HCT116 (cell line): Measurements from ENCODE around the gene AUTS2. TPM values are rescaled to one million over a fixed set of nuclear protein-coding genes. Genes with fewer than 3 reads are reported as not detected.

ENCODE experiments used
- ATAC-seq: fragments of 200-7000 bp; cut with Tn5 transposase; 2 replicates; pipeline ENCODE4 v1.9.1; 2020; ENCODE audit warnings: mild to moderate bottlenecking, moderate library complexity
- BruUV-seq: library from RNA; stranded (reverse); fragments of 400-500 nt; replicated peaks from 2 replicates; lab custom pipeline; 2021; lab: Mats Ljungman, UMichigan
- CTCF ChIA-PET: fragments of 300-600 bp; sonication (Branson Sonifier 250); formaldehyde crosslinking; loops from one replicate; lab custom pipeline; 2021; ENCODE audit warnings: antibody characterized with exemption; lab: Charles Lee
- POLR2A ChIA-PET: fragments of 300-600, 350-600 bp; sonication (Branson Sonifier 250); formaldehyde crosslinking; loops from one replicate; lab custom pipeline; 2021; ENCODE audit warnings: antibody characterized with exemption; lab: Charles Lee
- RAD21 ChIA-PET, 2 experiments: fragments of 300-600 bp; sonication (Branson Sonifier 250); formaldehyde crosslinking; loops; one replicate each; lab custom pipeline; 2023; ENCODE audit warnings: low total read pairs in 2 of 2; ENCODE audit not compliant: uncharacterized antibody in 2 of 2, unreplicated experiment in 2 of 2, low non-redundant PET in 1 of 2; lab: Charles Lee
- DNase-seq: peaks from one replicate; pipeline ENCODE4 v3.0.0-alpha.2; 2010; ENCODE audit warnings: low read depth, low spot score
- H2AFZ ChIP-seq: fragments of 200-600 bp; shearing (Covaris generic), sonication (generic); 2 replicates; pipeline ENCODE4 v1.6.1; 2017; ENCODE audit warnings: low read depth, mixed run types, mixed read lengths, antibody characterized with exemption, low read length; ENCODE audit not compliant: poor library complexity, severe bottlenecking
- H3K27ac ChIP-seq: 2 replicates; pipeline ENCODE4 v1.5.1; 2012; ENCODE audit warnings: low read depth, low read length
- H3K27me3 ChIP-seq: fragments of 200-600 bp; sonication (generic); 2 replicates; pipeline ENCODE4 v1.6.1; 2016; ENCODE audit warnings: mixed run types, low read length, mixed read lengths; ENCODE audit not compliant: insufficient read depth
- H3K36me3 ChIP-seq, 2 experiments: fragments of 200-500 bp in 1 of 2; fragments of 200-600 bp in 1 of 2; sonication (Bioruptor generic) in 1 of 2; sonication (generic) in 1 of 2; 2 replicates each; pipeline versions ENCODE4 v1.5.1 to v1.6.1; 2014 to 2016; ENCODE audit warnings: low read length in 2 of 2, inconsistent platforms in 1 of 2, mixed read lengths in 1 of 2, mixed run types in 1 of 2; ENCODE audit not compliant: insufficient read depth in 2 of 2, control insufficient read depth in 1 of 2
- H3K4me1 ChIP-seq, 2 experiments: fragments of 200-600 bp in 1 of 2; sonication (generic) in 1 of 2; 2 replicates each; pipeline versions ENCODE4 v1.5.1 to v1.6.1; 2012 to 2017; ENCODE audit warnings: low read length in 2 of 2, inconsistent platforms in 1 of 2, mild to moderate bottlenecking in 1 of 2, mixed read lengths in 1 of 2, mixed run types in 1 of 2, moderate library complexity in 1 of 2; ENCODE audit not compliant: insufficient read depth in 2 of 2, control insufficient read depth in 1 of 2
- H3K4me2 ChIP-seq: fragments of 200-600 bp; sonication (generic); 2 replicates; pipeline ENCODE4 v1.6.1; 2017; ENCODE audit warnings: mixed run types, low read length, mixed read lengths
- H3K4me3 ChIP-seq, 2 experiments: fragments of 200-600 bp in 1 of 2; sonication (generic) in 1 of 2; replicated peaks in 1 of 2; 2 replicates each; pipeline ENCODE4 v1.5.1; 2011 to 2016; ENCODE audit warnings: low read length in 2 of 2, control low read depth in 1 of 2, low read depth in 1 of 2, mild to moderate bottlenecking in 1 of 2, mixed read lengths in 1 of 2, mixed run types in 1 of 2
- H3K79me2 ChIP-seq: fragments of 200-600 bp; sonication (generic); 2 replicates; pipeline ENCODE4 v1.6.1; 2017; ENCODE audit warnings: mild to moderate bottlenecking, mixed run types, low read length, moderate library complexity, mixed read lengths; ENCODE audit not compliant: insufficient read depth
- H3K9ac ChIP-seq: fragments of 200-600 bp; sonication (generic); 2 replicates; pipeline ENCODE4 v1.6.1; 2016; ENCODE audit warnings: low read length, mixed read lengths
- H3K9me2 ChIP-seq: fragments of 200-600 bp; sonication (generic), shearing (Covaris generic); 2 replicates; pipeline ENCODE4 v1.6.1; 2017; ENCODE audit warnings: mixed run types, mild to moderate bottlenecking, moderate library complexity; ENCODE audit not compliant: insufficient read depth
- H3K9me3 ChIP-seq, 2 experiments: fragments of 200-500 bp in 1 of 2; fragments of 200-600 bp in 1 of 2; sonication (Bioruptor generic) in 1 of 2; sonication (generic) in 1 of 2; 2 replicates each; pipeline ENCODE4 v1.6.1; 2014 to 2017; ENCODE audit warnings: low read length in 2 of 2, mixed read lengths in 2 of 2, inconsistent platforms in 1 of 2, low read depth in 1 of 2, mild to moderate bottlenecking in 1 of 2, mixed run types in 1 of 2, moderate library complexity in 1 of 2; ENCODE audit not compliant: control insufficient read depth in 1 of 2, insufficient read depth in 1 of 2
- H4K20me1 ChIP-seq: fragments of 200-600 bp; sonication (generic), shearing (Covaris generic); 2 replicates; pipeline ENCODE4 v1.6.1; 2017; ENCODE audit warnings: mixed run types, mild to moderate bottlenecking, moderate library complexity; ENCODE audit not compliant: insufficient read depth
- CEBPB ChIP-seq: IDR thresholded peaks from 2 replicates; pipeline ENCODE4 v1.6.1; 2012; ENCODE audit warnings: low read depth
- ELF1 ChIP-seq: IDR thresholded peaks from 2 replicates; pipeline ENCODE4 v1.6.1; 2012; ENCODE audit warnings: low read depth, borderline replicate concordance
- MAX ChIP-seq: IDR thresholded peaks from 2 replicates; pipeline ENCODE4 v1.6.1; 2012
- ZBTB33 ChIP-seq: IDR thresholded peaks from 2 replicates; pipeline ENCODE4 v1.6.1; 2011; ENCODE audit warnings: mild to moderate bottlenecking, low read length, moderate library complexity; ENCODE audit not compliant: insufficient replicate concordance; ENCODE audit errors: extremely low read depth
- intact Hi-C: fragments of 100-400 bp; cut with micrococcal nuclease; formaldehyde crosslinking; loops from 2 replicates; pipeline ENCODE4 v1.10.0; 2022
- total RNA-seq: library from RNA; stranded (reverse); gene quantifications from one replicate; pipeline ENCODE4 v1.2.1, GENCODE V29; 2021; ENCODE audit not compliant: unreplicated experiment

AUTS2 gene
- total RNA-seq, 1 experiment from 2014 or later, result 0.93 TPM

- ChIA-PET RAD21 (no interaction called here), CTCF (no interaction called here), POLR2A (no interaction called here)
- H3K4me3 ChIP-seq, result no peak overlapping the region
- DNase-seq (no peak), ATAC-seq (no peak)
- no peaks in the 10 kb centered on the region for H3K27me3 ChIP-seq
- no peak overlapping the region for H3K9ac ChIP-seq
- H3K4me2 ChIP-seq, result no peak overlapping the region
- no peaks in the 10 kb centered on the region for H4K20me1 ChIP-seq
- no TSS peak for BruUV-seq
- no peak for TF ChIP-seq CEBPB
- no peaks in the 10 kb centered on the region for H3K36me3 ChIP-seq
- H3K9me2 ChIP-seq, result no peaks in the 10 kb centered on the region
- H3K79me2 ChIP-seq, result no peaks in the 10 kb centered on the region
- H3K4me1 ChIP-seq, result no peaks in the 10 kb centered on the region
- peaks cover 0 to 28% of the 10 kb centered on the region in 2 experiments; a peak in 2 of 4 replicates for H3K9me3 ChIP-seq
- no peak overlapping the region for H3K27ac ChIP-seq
- H2AFZ ChIP-seq, result no peak overlapping the region
- intact Hi-C loops, result no loop called here
These were observed 1083.4 kb downstream of the AUTS2 start for GRCh38 chr7:70681469-70682350.

GRCh38 chr7:70684173-70684572 is 1085.9 kb downstream of the AUTS2 start:
- DNase-seq (no peak), ATAC-seq (no peak)
- Histone ChIP-seq H3K4me1 (no peaks in the 10 kb centered on the region), H2AFZ (no peak overlapping the region), H3K9me2 (no peaks in the 10 kb centered on the region), H3K9me3 (peaks cover 0 to 36% of the 10 kb centered on the region in 2 experiments; a peak in 2 of 4 replicates), H3K27me3 (no peaks in the 10 kb centered on the region), H3K36me3 (no peaks in the 10 kb centered on the region), H3K4me3 (no peak overlapping the region), H3K9ac (no peak overlapping the region), H3K27ac (no peak overlapping the region), H4K20me1 (no peaks in the 10 kb centered on the region), H3K4me2 (no peak overlapping the region), H3K79me2 (no peaks in the 10 kb centered on the region)
- intact Hi-C loops, result no loop called here
- BruUV-seq, result no TSS peak
- no peak for TF ChIP-seq ZBTB33
- no peak for TF ChIP-seq MAX
- no peak for TF ChIP-seq ELF1
- ChIA-PET RAD21 (no interaction called here), CTCF (no interaction called here), POLR2A (no interaction called here)
